ENCODE measurements around the gene CRYGA. TPM values are rescaled to one million over a fixed set of nuclear protein-coding genes. Genes with fewer than 3 reads are reported as not detected.

Gene CRYGA
- total and polyA plus RNA-seq, 2 experiments from 2014 or later, result not detected

- DNase-seq, result no peak
- no peaks in the 10 kb centered on the region for H3K36me3 ChIP-seq (ENCODE audit: low read depth)
- H3K4me1 ChIP-seq (ENCODE audit: insufficient read depth), result no peaks in the 10 kb centered on the region
- H3F3A ChIP-seq (ENCODE audit: insufficient read depth), result no peaks in the 10 kb centered on the region
- no peaks in the 10 kb centered on the region for H3K79me2 ChIP-seq (ENCODE audit: insufficient read depth)
- H2AFZ ChIP-seq, result no peak overlapping the region
- H3K4me2 ChIP-seq (ENCODE audit: unreplicated experiment), result no peak overlapping the region
- no peaks in the 10 kb centered on the region for H4K20me1 ChIP-seq (ENCODE audit: insufficient read depth)
- no peaks in the 10 kb centered on the region for H3K9me2 ChIP-seq (ENCODE audit: insufficient read depth)
- H3K9ac ChIP-seq, result no peak overlapping the region
- no peaks in the 10 kb centered on the region for H3K9me3 ChIP-seq (ENCODE audit: low read depth)
- no peak for TF ChIP-seq EZH2phosphoT487 (IDR thresholded peaks at IDR 0.05; ENCODE audit: insufficient read depth, low read depth)
- TF ChIP-seq EZH2 (IDR thresholded peaks at IDR 0.05; ENCODE audit: insufficient read depth, poor library complexity, severe bottlenecking), result no peak
- WGBS, 2 experiments (ENCODE audit: low coverage in 1 of 2, low lambda C conversion rate in 2 of 2, missing lambda C conversion rate in 2 of 2), result 63 to 67% methylated on average over 7 of the region's 7 CpGs
- in situ Hi-C loops (cut with MboI), result no loop called here
- H3K27ac ChIP-seq, result no peak overlapping the region
- H3K27me3 ChIP-seq (replicated peaks; ENCODE audit: insufficient read depth), result peaks cover 54% of the 10 kb centered on the region
- no peak overlapping the region for H3K4me3 ChIP-seq
These were observed 20.1 kb upstream of the CRYGA start for GRCh38 chr2:208183526-208183925.

GRCh38 chr2:208182835-208183234 lies 19.4 kb upstream of the CRYGA start:
- Histone ChIP-seq H2AFZ (no peak overlapping the region), H3F3A (ENCODE audit: insufficient read depth) (no peaks in the 10 kb centered on the region), H3K36me3 (ENCODE audit: low read depth) (no peaks in the 10 kb centered on the region), H3K9me3 (ENCODE audit: low read depth) (no peaks in the 10 kb centered on the region), H3K9ac (no peak overlapping the region), H3K4me3 (no peak overlapping the region), H3K4me1 (ENCODE audit: insufficient read depth) (no peaks in the 10 kb centered on the region), H3K27ac (no peak overlapping the region), H3K4me2 (ENCODE audit: unreplicated experiment) (no peak overlapping the region), H4K20me1 (ENCODE audit: insufficient read depth) (no peaks in the 10 kb centered on the region), H3K9me2 (ENCODE audit: insufficient read depth) (no peaks in the 10 kb centered on the region), H3K27me3 (replicated peaks; ENCODE audit: insufficient read depth) (peaks cover 54% of the 10 kb centered on the region), H3K79me2 (ENCODE audit: insufficient read depth) (no peaks in the 10 kb centered on the region)
- no peak for TF ChIP-seq EZH2 (IDR thresholded peaks at IDR 0.05; ENCODE audit: insufficient read depth, poor library complexity, severe bottlenecking)
- TF ChIP-seq EZH2phosphoT487 (IDR thresholded peaks at IDR 0.05; ENCODE audit: insufficient read depth, low read depth), result no peak
- in situ Hi-C loops (cut with MboI), result no loop called here
- no peak for DNase-seq
- WGBS, 2 experiments (ENCODE audit: low coverage in 1 of 2, low lambda C conversion rate in 2 of 2, missing lambda C conversion rate in 2 of 2), result 26 to 33% methylated on average over 3 of the region's 3 CpGs

GRCh38 chr2:208179028-208179609 lies 15.7 kb upstream of the CRYGA start:
- 36 to 39% methylated on average over 4 of the region's 4 CpGs for WGBS, 2 experiments (ENCODE audit: low coverage in 1 of 2, low lambda C conversion rate in 2 of 2, missing lambda C conversion rate in 2 of 2)
- DNase-seq, result no peak

GRCh38 chr2:208175840-208176153 lies 12.4 kb upstream of the CRYGA start:
- Histone ChIP-seq H3K36me3 (ENCODE audit: low read depth) (no peaks in the 10 kb centered on the region), H3F3A (ENCODE audit: insufficient read depth) (no peaks in the 10 kb centered on the region), H3K9me3 (ENCODE audit: low read depth) (no peaks in the 10 kb centered on the region), H3K9me2 (ENCODE audit: insufficient read depth) (no peaks in the 10 kb centered on the region), H3K4me3 (no peak overlapping the region), H3K9ac (no peak overlapping the region), H3K4me2 (ENCODE audit: unreplicated experiment) (peak overlapping the region; percentile 5), H3K4me1 (ENCODE audit: insufficient read depth) (0 out of 2 replicates have a peak, but pooled peaks cover 4% of the 10 kb centered on the region), H2AFZ (peak overlapping the region; percentile 56), H3K27ac (no peak overlapping the region), H4K20me1 (ENCODE audit: insufficient read depth) (no peaks in the 10 kb centered on the region), H3K79me2 (ENCODE audit: insufficient read depth) (no peaks in the 10 kb centered on the region), H3K27me3 (replicated peaks; ENCODE audit: insufficient read depth) (peaks cover 3% of the 10 kb centered on the region)
- in situ Hi-C loops (cut with MboI), result no loop called here
- TF ChIP-seq EZH2phosphoT487 (IDR thresholded peaks at IDR 0.05; ENCODE audit: insufficient read depth, low read depth) (no peak), EZH2 (IDR thresholded peaks at IDR 0.05; ENCODE audit: insufficient read depth, poor library complexity, severe bottlenecking) (no peak)
- WGBS, 2 experiments (ENCODE audit: low coverage in 1 of 2, low lambda C conversion rate in 2 of 2, missing lambda C conversion rate in 2 of 2), result 58 to 59% methylated on average over 6 of the region's 6 CpGs
- no peak for DNase-seq

More at GRCh38 chr2:208179028-208179609, 15.7 kb upstream of the CRYGA start:
- no peak overlapping the region for H3K27ac ChIP-seq
- no peak overlapping the region for H3K4me2 ChIP-seq (ENCODE audit: unreplicated experiment)
- 0 out of 2 replicates have a peak, but pooled peaks cover 4% of the 10 kb centered on the region for H3K4me1 ChIP-seq (ENCODE audit: insufficient read depth)
- H3K36me3 ChIP-seq (ENCODE audit: low read depth), result no peaks in the 10 kb centered on the region
- in situ Hi-C loops (cut with MboI), result no loop called here
- no peaks in the 10 kb centered on the region for H3K9me3 ChIP-seq (ENCODE audit: low read depth)
- H3K4me3 ChIP-seq, result no peak overlapping the region
- no peaks in the 10 kb centered on the region for H3F3A ChIP-seq (ENCODE audit: insufficient read depth)
- H3K27me3 ChIP-seq (replicated peaks; ENCODE audit: insufficient read depth), result peaks cover 19% of the 10 kb centered on the region; the same call in 1 of the 2 replicates
- H3K9me2 ChIP-seq (ENCODE audit: insufficient read depth), result no peaks in the 10 kb centered on the region
- no peaks in the 10 kb centered on the region for H3K79me2 ChIP-seq (ENCODE audit: insufficient read depth)
- no peak overlapping the region for H3K9ac ChIP-seq
- no peak overlapping the region for H2AFZ ChIP-seq
- H4K20me1 ChIP-seq (ENCODE audit: insufficient read depth), result no peaks in the 10 kb centered on the region
- TF ChIP-seq EZH2 (IDR thresholded peaks at IDR 0.05; ENCODE audit: insufficient read depth, poor library complexity, severe bottlenecking) (no peak), EZH2phosphoT487 (IDR thresholded peaks at IDR 0.05; ENCODE audit: insufficient read depth, low read depth) (no peak)
